IPS DF 4.7 (cell line): ENCODE data around the gene TFB2M.

Source experiments
- DNase-seq: peaks from one replicate; pipeline ENCODE4 v3.0.0-alpha.2; 2013; ENCODE audit warnings: low spot score; ENCODE audit errors: extremely low read depth

Gene TFB2M

GRCh38 chr1:246513619-246514343 is 52.3 kb downstream of the TFB2M start:
- DNase-seq = no peak

DNA sequence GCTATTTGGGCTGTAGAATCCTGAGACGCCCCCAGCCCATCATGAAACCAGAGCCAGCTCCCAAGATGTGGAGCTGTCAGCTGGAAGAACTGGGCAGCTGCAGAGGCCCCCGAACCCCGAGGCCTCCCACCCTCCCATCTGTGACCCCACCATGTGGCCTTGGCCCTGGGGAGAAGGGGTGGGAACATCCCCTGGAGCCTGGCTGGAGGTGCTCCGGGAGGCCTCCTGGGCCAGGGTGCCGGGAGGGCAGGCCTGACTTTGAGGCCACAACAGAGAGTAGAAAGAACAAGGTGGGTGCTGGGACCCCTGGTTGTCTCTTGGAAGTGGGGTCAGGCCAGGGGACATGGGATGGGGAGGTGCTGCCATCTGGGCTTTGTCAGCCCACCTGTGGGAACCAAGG is 53.0 kb downstream of the TFB2M start:
- no peak for DNase-seq

DNA sequence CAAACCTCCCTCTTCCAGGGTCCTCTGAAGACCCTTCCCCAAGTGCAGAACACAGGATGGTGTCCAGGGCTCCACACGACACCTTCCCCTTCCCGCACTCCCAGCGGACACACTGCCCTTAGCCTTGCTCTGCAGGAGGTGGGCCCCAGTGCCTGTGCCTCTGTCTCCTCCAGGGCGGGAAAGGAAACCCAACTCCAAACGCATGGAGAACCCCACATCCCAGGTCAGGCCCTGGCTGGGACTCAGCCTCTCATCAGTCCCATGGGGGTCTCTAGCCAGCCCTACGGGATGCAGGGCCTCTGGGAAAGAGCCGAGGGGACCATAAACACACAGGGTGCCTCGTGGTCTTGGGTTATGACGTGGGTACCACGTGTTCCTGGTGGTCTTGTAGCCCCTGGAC is 53.4 kb downstream of the TFB2M start:
- DNase-seq = no peak

GRCh38 chr1:246512230-246512629 is 53.8 kb downstream of the TFB2M start:
- no peak for DNase-seq

DNA sequence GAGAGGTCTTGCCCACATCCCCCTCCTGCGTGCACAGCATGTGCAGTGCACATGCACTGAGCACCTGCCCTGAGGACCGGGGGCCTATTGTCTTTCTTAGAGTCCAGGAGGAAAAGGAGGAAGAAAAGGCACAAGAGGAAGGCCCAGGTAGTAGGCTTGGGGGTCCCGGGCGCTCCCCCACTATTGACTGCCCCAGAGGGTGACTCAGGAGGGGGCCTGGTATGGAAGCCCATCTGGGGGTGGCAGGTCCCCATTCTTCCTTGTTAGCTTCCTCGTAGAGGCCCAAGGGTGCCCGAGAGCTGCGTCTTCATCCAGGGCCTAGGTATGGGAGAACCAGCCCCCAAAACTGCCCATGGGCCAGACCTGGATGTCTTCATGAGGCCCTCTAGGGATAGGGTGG is 54.9 kb downstream of the TFB2M start:
- no peak for DNase-seq

DNA sequence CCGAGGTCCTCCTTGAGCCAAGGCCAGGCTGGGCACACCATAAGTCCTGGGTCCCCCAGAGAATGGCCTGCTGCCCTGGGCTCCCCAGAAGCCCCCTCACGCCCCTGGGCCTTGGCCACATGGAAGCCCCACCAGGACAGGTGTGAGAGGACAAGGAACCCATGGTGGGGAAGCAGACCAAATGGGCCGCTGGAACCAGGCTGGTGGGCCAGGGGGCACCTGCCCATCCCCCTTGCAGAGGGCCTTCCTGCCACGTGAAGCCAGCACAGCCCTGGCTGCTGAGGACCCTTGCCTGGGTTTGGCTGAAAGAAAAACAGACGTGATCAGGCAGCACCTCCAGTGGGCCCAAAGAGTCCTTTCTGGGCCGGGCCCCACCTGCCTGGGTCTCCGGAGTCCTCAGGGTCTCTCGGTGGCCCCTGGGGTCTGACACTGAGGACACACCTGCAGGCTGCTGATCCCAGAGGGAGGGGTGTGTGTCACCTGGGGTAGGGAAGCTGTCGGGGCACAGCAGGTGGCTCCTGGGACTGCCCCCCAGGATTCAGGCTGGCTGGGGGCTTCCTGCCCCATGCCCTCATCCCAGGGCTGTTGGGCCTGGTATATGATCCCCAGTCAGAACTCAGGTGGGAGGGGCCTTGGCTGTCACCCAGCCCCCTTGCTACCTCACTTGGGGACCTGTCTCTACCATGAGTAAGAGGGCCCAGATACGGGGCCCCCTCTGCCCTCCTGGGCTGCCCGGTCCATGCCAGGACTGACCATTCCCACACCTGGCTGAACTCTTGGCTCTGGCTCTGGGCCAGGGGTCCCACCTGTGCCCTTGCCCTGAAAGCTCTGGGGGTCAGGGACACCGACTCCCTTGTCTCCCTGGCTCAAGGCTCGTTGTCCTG is 55.7 kb downstream of the TFB2M start:
- DNase-seq = no peak

GRCh38 chr1:246508897-246509688 is 57.0 kb downstream of the TFB2M start:
- no peak for DNase-seq

- no peak for DNase-seq
These were observed 59.2 kb downstream of the TFB2M start, which contains the start of gene SMYD3 for GRCh38 chr1:246506674-246507481. SMYD3 (minus strand) TSS chr1:246507279.

DNA sequence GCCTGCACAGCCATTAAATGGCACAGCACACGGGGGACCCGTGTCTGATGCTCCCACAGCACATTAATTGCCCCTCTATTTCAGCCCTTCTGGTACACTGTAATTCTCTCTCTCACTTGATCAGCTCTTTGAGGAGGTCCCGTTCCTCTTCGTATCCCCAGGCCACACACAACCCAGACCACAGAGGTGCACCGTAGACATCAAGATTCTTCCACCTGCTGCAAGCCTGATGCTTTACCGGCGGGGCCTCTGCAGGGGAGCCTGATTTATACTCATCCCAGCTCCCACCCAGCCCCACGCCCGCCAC is 59.7 kb downstream of the TFB2M start:
- no peak for DNase-seq

- DNase-seq = no peak
These were observed 62.7 kb downstream of the TFB2M start for GRCh38 chr1:246503341-246503740.

- no peak for DNase-seq
These were observed 68.6 kb downstream of the TFB2M start for GRCh38 chr1:246497331-246497915.

DNA sequence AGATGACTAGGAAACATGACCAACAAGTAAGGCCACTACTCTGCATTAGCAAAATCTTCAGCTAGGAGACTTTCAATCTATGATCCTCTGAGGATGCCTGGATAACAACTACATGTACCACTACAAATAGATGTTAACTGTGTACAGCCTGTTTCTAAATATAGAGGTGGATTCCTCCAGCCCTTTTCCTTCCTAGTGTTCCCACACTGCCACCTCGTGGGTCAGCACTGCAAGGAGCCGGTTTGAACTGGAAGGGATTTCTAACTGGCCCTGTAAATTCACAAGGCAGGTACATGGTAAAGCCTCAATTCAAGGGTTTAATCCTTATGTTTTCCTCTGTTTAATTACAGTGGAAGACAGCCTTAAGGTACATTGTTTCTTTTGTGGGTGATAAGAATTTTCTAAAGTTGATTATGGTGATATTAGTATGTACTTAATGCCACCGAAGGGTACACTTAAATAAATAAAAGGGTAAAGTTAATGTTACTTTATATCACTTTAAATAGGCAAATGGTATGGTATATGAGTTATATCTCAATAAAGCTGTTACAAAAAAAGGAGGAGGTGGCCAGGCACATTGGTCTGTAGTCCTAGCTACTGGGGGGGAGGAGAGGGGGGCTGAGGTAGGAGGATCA is 73.3 kb downstream of the TFB2M start:
- DNase-seq = peak; percentile 36

DNA sequence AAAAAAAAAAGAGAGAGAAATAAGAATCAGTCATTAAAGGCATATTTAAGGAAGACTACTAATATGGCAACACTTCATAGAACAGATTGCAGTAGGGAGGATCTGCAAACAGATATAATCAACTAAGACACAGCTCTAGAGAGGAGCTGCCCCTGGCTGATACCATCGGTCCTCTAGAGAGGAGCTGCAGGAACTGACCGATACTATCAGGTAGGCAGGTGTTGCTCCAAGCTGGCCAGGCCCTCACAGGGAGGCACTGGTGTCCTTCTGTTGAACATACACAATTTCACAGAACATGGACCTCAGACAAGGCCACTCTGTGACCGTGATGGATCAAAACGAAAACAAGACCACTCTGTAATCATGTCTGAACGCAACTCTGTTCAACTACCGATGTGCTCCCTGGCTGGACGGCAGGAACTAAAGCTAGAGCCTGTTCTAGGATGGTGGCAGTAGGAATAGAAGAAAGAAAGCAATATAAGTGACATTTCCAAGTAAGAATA is 74.5 kb downstream of the TFB2M start:
- DNase-seq = no peak
